Endothelial cell of umbilical vein (primary cell): Measurements from ENCODE around the gene WDR47. TPM values are rescaled to one million over a fixed set of nuclear protein-coding genes. Genes with fewer than 3 reads are reported as not detected.

Source experiments
- BruUV-seq: library from RNA; stranded (reverse); fragments of 400-500 nt; replicated peaks from 2 replicates; lab custom pipeline; 2021; lab: Mats Ljungman, UMichigan
- CTCF ChIA-PET: fragments of 300-600, 350-600 bp; sonication (Branson Sonifier 250); formaldehyde crosslinking; loops from one replicate; lab custom pipeline; 2021; ENCODE audit warnings: antibody characterized with exemption, inconsistent platforms; lab: Charles Lee
- POLR2A ChIA-PET: fragments of 300-600, 350-600 bp; sonication (Branson Sonifier 250); formaldehyde crosslinking; loops from one replicate; lab custom pipeline; 2021; ENCODE audit warnings: antibody characterized with exemption, inconsistent platforms; lab: Charles Lee
- DNase-seq: peaks from one replicate; pipeline ENCODE4 v3.0.0-alpha.2; 2011; ENCODE audit warnings: low read depth, low spot score
- FAIRE-seq: peaks from 2 replicates; lab custom pipeline; 2011; peaks lifted over from hg19 to GRCh38; lab: Jason Lieb, UNC
- H2AFZ ChIP-seq: 2 replicates; pipeline ENCODE4 v1.6.0; 2012; ENCODE audit warnings: low read depth, low read length, control low read depth, inconsistent platforms
- H3K27ac ChIP-seq: 2 replicates; pipeline ENCODE4 v1.5.1; 2011; ENCODE audit warnings: low read depth, mild to moderate bottlenecking, control low read depth, low read length, moderate library complexity; ENCODE audit not compliant: insufficient read depth
- H3K27me3 ChIP-seq, 2 experiments: 2 replicates each; pipeline versions ENCODE4 v1.6.0 to v1.6.1; 2011; ENCODE audit warnings: low read length in 2 of 2, mixed read lengths in 1 of 2; ENCODE audit not compliant: control insufficient read depth in 2 of 2, insufficient read depth in 2 of 2
- H3K36me3 ChIP-seq, 2 experiments: 2 replicates in 1 of 2; 3 replicates in 1 of 2; pipeline ENCODE4 v1.5.1; 2011; ENCODE audit warnings: low read length in 2 of 2, mild to moderate bottlenecking in 1 of 2, moderate library complexity in 1 of 2; ENCODE audit not compliant: control insufficient read depth in 2 of 2, insufficient read depth in 2 of 2; ENCODE audit errors: extremely low read depth in 1 of 2
- H3K4me1 ChIP-seq: 3 replicates; pipeline ENCODE4 v1.5.1; 2011; ENCODE audit warnings: mild to moderate bottlenecking, low read length; ENCODE audit not compliant: control insufficient read depth, insufficient read depth; ENCODE audit errors: extremely low read depth
- H3K4me2 ChIP-seq: 2 replicates; pipeline ENCODE4 v1.6.1; 2011; ENCODE audit warnings: low read length, control low read depth, mixed read lengths; ENCODE audit not compliant: insufficient read depth
- H3K4me3 ChIP-seq, 3 experiments: fragments of 200-600 bp in 1 of 3; sonication (generic), shearing (Covaris generic) in 1 of 3; replicated peaks in 1 of 3; 2 replicates each; pipeline ENCODE4 v1.5.1; 2011 to 2016; ENCODE audit warnings: control low read depth in 3 of 3, low read length in 3 of 3, mild to moderate bottlenecking in 2 of 3, inconsistent platforms in 1 of 3, low read depth in 1 of 3, moderate library complexity in 1 of 3; ENCODE audit not compliant: insufficient read depth in 1 of 3
- H3K79me2 ChIP-seq: 2 replicates; pipeline ENCODE4 v1.6.0; 2012; ENCODE audit warnings: low read length, inconsistent platforms; ENCODE audit not compliant: control insufficient read depth, insufficient read depth
- H3K9ac ChIP-seq: replicated peaks from 2 replicates; pipeline ENCODE3; 2011; ENCODE audit warnings: low read length, control low read depth; ENCODE audit not compliant: insufficient read depth; ENCODE audit errors: extremely low read depth
- H3K9me1 ChIP-seq: replicated peaks from 3 replicates; pipeline ENCODE4 v1.6.0; 2011; ENCODE audit warnings: mild to moderate bottlenecking, low read length; ENCODE audit not compliant: control insufficient read depth, insufficient read depth; ENCODE audit errors: extremely low read depth
- H3K9me3 ChIP-seq: replicated peaks from 2 replicates; pipeline ENCODE4 v1.5.1; 2012; ENCODE audit warnings: low read length, inconsistent platforms; ENCODE audit not compliant: control insufficient read depth, insufficient read depth
- H4K20me1 ChIP-seq: replicated peaks from 2 replicates; pipeline ENCODE3; 2011; ENCODE audit warnings: mild to moderate bottlenecking, low read length; ENCODE audit not compliant: control insufficient read depth, insufficient read depth; ENCODE audit errors: extremely low read depth
- EZH2 ChIP-seq: IDR thresholded peaks from 2 replicates; pipeline ENCODE4 v1.6.1; 2012; ENCODE audit warnings: borderline replicate concordance, low read depth, mild to moderate bottlenecking, moderate library complexity, low read length, inconsistent platforms; ENCODE audit not compliant: severe bottlenecking
- FOS ChIP-seq: IDR thresholded peaks from 2 replicates; pipeline ENCODE4 v1.6.1; 2011; ENCODE audit warnings: mild to moderate bottlenecking, low read length, moderate library complexity, borderline replicate concordance; ENCODE audit not compliant: insufficient read depth
- GATA2 ChIP-seq: IDR thresholded peaks from 2 replicates; pipeline ENCODE4 v1.7.0; 2011; ENCODE audit warnings: low read depth, mild to moderate bottlenecking, moderate library complexity, mixed read lengths, low read length; ENCODE audit not compliant: insufficient read length, insufficient read depth
- JUN ChIP-seq: IDR thresholded peaks from 2 replicates; pipeline ENCODE4 v1.6.1; 2011; ENCODE audit warnings: borderline replicate concordance, low read depth; ENCODE audit not compliant: insufficient read length, insufficient read depth
- MYC ChIP-seq: IDR thresholded peaks from one replicate; pipeline ENCODE4 v1.6.1; 2011; ENCODE audit warnings: mild to moderate bottlenecking, low read depth, low read length
- POLR2A ChIP-seq: IDR thresholded peaks from 2 replicates; pipeline ENCODE4 v1.6.1; 2012; ENCODE audit warnings: low read depth, mild to moderate bottlenecking, control low read depth, low read length
- POLR2AphosphoS5 ChIP-seq: IDR thresholded peaks from 2 replicates; pipeline ENCODE4 v1.6.1; 2012; ENCODE audit warnings: low read depth, mild to moderate bottlenecking, control low read depth, low read length, moderate library complexity; ENCODE audit not compliant: insufficient read depth
- dilution Hi-C: fragments of 300-500 bp; cut with MboI; formaldehyde crosslinking; loops from one replicate; pipeline ENCODE4 v1.15.0; 2019; ENCODE audit warnings: low sequenced_read_pairs; ENCODE audit not compliant: extremely low pct_ligation_motif_present
- intact Hi-C: fragments of 100-400 bp; cut with micrococcal nuclease; formaldehyde crosslinking; loops from one replicate; pipeline ENCODE4 v1.10.0; 2022
- polyA plus RNA-seq, 4 experiments: library from polyadenylated mRNA; depleted of rRNA in 3 of 4; stranded (reverse) in 3 of 4; unstranded in 1 of 4; fragments of >200 nt; gene quantifications; 2 replicates each; pipeline versions ENCODE4 v1.2.1 to v1.2.3, GENCODE V29; 2011 to 2012; ENCODE audit warnings: missing spikeins in 1 of 4
- total RNA-seq: library from RNA; stranded (reverse); gene quantifications from 2 replicates; pipeline ENCODE4 v1.2.3, GENCODE V29; 2021
- TF ChIP-seq, protein P1 (sequence below): IDR thresholded peaks from 2 replicates; pipeline ENCODE4 v1.6.1; 2011; ENCODE audit not compliant: insufficient read depth, insufficient read length
- TF ChIP-seq, protein P2 (sequence below), 2 donors: IDR thresholded peaks; 1 replicate in 1 of 2; 2 replicates in 1 of 2; pipeline ENCODE4 v1.5.1; 2011; ENCODE audit warnings: low read length in 2 of 2, mild to moderate bottlenecking in 2 of 2, moderate library complexity in 2 of 2, control low read depth in 1 of 2, inconsistent platforms in 1 of 2, low read depth in 1 of 2; ENCODE audit not compliant: insufficient read depth in 1 of 2; ENCODE audit errors: extremely low read depth in 1 of 2

Gene WDR47
- total and polyA plus RNA-seq, 2 donors (not counting 3 experiments of a cell fraction or from before 2014, with no cell fraction given), result 9.1 to 19.0 TPM

DNA sequence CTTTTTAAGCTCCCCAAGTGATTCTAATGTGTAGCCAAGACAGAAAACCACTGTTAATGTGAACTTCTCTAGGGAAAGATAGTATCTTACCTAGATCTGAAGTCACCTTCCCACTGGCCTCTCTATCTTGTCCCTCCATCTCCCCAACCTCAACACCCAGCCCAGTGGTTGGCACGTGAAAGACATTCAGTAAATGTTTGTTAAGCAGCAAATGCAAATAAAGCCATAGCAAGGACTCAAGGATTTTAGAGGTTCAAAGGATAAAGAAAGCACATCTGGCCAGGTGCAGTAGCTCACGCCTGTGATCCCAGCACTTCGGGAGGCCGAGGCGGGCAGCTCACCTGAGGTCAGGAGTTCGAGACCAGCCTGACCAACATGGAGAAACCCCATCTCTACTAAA lies 88.5 kb downstream of the WDR47 start:
- Histone ChIP-seq H3K36me3 (no peaks in the 10 kb centered on the region), H3K4me1 (peaks cover 4% of the 10 kb centered on the region), H3K9me1 (no peaks in the 10 kb centered on the region), H3K27ac (no peak overlapping the region), H3K27me3 (no peaks in the 10 kb centered on the region), H3K4me2 (no peak overlapping the region), H3K9me3 (no peaks in the 10 kb centered on the region), H2AFZ (no peak overlapping the region), H4K20me1 (no peaks in the 10 kb centered on the region), H3K79me2 (peaks cover 33% of the 10 kb centered on the region), H3K9ac (no peak overlapping the region), H3K4me3 (no peak overlapping the region)
- CTCF ChIA-PET, result interaction anchor here (0.7 to 1.6 kb wide), 2 partner anchors 10 to 60 kb away, joined by 3 to 4 read pairs; partner anchors contain the start of gene CLCC1
- no TSS peak for BruUV-seq
- DNase-seq (no peak), FAIRE-seq (no peak)
- POLR2A ChIA-PET, result no interaction called here
- TF ChIP-seq GATA2 (no peak), FOS (no peak), POLR2A (no peak), JUN (no peak), POLR2AphosphoS5 (no peak), EZH2 (no peak), MYC (no peak)
- TF ChIP-seq, protein P1, sequence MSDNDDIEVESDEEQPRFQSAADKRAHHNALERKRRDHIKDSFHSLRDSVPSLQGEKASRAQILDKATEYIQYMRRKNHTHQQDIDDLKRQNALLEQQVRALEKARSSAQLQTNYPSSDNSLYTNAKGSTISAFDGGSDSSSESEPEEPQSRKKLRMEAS, result no peak
- TF ChIP-seq, protein P2, sequence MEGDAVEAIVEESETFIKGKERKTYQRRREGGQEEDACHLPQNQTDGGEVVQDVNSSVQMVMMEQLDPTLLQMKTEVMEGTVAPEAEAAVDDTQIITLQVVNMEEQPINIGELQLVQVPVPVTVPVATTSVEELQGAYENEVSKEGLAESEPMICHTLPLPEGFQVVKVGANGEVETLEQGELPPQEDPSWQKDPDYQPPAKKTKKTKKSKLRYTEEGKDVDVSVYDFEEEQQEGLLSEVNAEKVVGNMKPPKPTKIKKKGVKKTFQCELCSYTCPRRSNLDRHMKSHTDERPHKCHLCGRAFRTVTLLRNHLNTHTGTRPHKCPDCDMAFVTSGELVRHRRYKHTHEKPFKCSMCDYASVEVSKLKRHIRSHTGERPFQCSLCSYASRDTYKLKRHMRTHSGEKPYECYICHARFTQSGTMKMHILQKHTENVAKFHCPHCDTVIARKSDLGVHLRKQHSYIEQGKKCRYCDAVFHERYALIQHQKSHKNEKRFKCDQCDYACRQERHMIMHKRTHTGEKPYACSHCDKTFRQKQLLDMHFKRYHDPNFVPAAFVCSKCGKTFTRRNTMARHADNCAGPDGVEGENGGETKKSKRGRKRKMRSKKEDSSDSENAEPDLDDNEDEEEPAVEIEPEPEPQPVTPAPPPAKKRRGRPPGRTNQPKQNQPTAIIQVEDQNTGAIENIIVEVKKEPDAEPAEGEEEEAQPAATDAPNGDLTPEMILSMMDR (IDR thresholded peaks at IDR 0.05; ENCODE audit: extremely low read depth in 1 of 2, insufficient read depth in 1 of 2, low read depth in 1 of 2, low read length in 2 of 2), result no peak
- intact Hi-C loops (no loop called here), dilution Hi-C loops (no loop called here)
